ENCODE measurements around the gene CDK11A.
"Not testable (repeated sequence)": the region's sequence is repeated elsewhere in the genome, so short reads cannot be mapped to it uniquely, and the experiment has no call there.

- not testable (repeated sequence) for TF ChIP-seq CTCF, POLR2AphosphoS5 (IDR thresholded peaks at IDR 0.05)
Measured at GRCh38 chr1:1746566-1746909, 22.4 kb upstream of the CDK11A start.

Measured in breast epithelium (tissue), 3 donors.